ENCODE measurements around the gene DAPP1.

GRCh38 chr4:99878604-99879003 lies 62.0 kb downstream of the DAPP1 start:
- no peak for TF ChIP-seq POLR2AphosphoS5 (IDR thresholded peaks at IDR 0.05; ENCODE audit: borderline replicate concordance, low read depth, low read length)
- TF ChIP-seq EZH2 (IDR thresholded peaks at IDR 0.05): no peak
- no peak for TF ChIP-seq FOXP2 (optimal IDR thresholded peaks at IDR 0.05; ENCODE audit: control extremely low read depth, extremely low read length, insufficient read depth)

Measured in SK-N-MC (cell line).